Ammon's horn (tissue), 1 donor: Measurements from ENCODE around the gene RNF32.
"Not testable (repeated sequence)": the region's sequence is repeated elsewhere in the genome, so short reads cannot be mapped to it uniquely, and the experiment has no call there.

Experiments used
- DNase-seq: peaks from one replicate; pipeline ENCODE4 v3.0.0-alpha.2; 2016; ENCODE audit warnings: low spot score

The RNF32 gene

GRCh38 chr7:156614434-156615264 is 25.9 kb upstream of the RNF32 start:
- DNase-seq = no peak

GRCh38 chr7:156616269-156617202 is 24.0 kb upstream of the RNF32 start:
- no peak for DNase-seq

- DNase-seq = no peak
These were observed 23.4 kb upstream of the RNF32 start for GRCh38 chr7:156617215-156617614.

- DNase-seq = no peak
These were observed 22.3 kb upstream of the RNF32 start for GRCh38 chr7:156618078-156618779.

- DNase-seq = no peak
These were observed 21.7 kb upstream of the RNF32 start for GRCh38 chr7:156618780-156619367.

- not testable (repeated sequence) for DNase-seq
These were observed 20.9 kb upstream of the RNF32 start for GRCh38 chr7:156619488-156620290.

GRCh38 chr7:156620291-156620675 is 20.3 kb upstream of the RNF32 start:
- DNase-seq = no peak

- DNase-seq = no peak
These were observed 18.9 kb upstream of the RNF32 start for GRCh38 chr7:156621652-156622051.

GRCh38 chr7:156625580-156625979 is 15.0 kb upstream of the RNF32 start:
- DNase-seq = peak; percentile 25

GRCh38 chr7:156626220-156626895 is 14.2 kb upstream of the RNF32 start:
- DNase-seq = no peak

GRCh38 chr7:156628562-156628961 is 12.0 kb upstream of the RNF32 start:
- no peak for DNase-seq

GRCh38 chr7:156629873-156630272 is 10.7 kb upstream of the RNF32 start:
- DNase-seq = no peak

GRCh38 chr7:156634117-156634516 is 6.5 kb upstream of the RNF32 start:
- DNase-seq = no peak

GRCh38 chr7:156635529-156636385 is 4.8 kb upstream of the RNF32 start:
- no peak for DNase-seq

GRCh38 chr7:156637093-156637492 is 3.5 kb upstream of the RNF32 start:
- not testable (repeated sequence) for DNase-seq

GRCh38 chr7:156638443-156639077 is 2.0 kb upstream of the RNF32 start:
- DNase-seq = no peak

GRCh38 chr7:156639426-156640256 is 933 bp upstream of the RNF32 start:
- no peak for DNase-seq

- DNase-seq = peak; percentile 27
These were observed 443 bp downstream of the RNF32 start for GRCh38 chr7:156640949-156641485.
